Lung (tissue), 12 donors: Measurements from ENCODE around the gene LPIN3. TPM values are rescaled to one million over a fixed set of nuclear protein-coding genes. Genes with fewer than 3 reads are reported as not detected.
A peak's percentile ranks its signal among the peaks of the same experiment; 100 is the strongest.

Experiments used
- ATAC-seq: fragments of 200-7000 bp; cut with Tn5 transposase; one replicate; pipeline ENCODE4 v1.9.1; 2020; ENCODE audit warnings: moderate number of reproducible peaks; ENCODE audit not compliant: insufficient read depth, low FRiP score
- DNase-seq, 3 donors: peaks; one replicate each; pipeline ENCODE4 v3.0.0-alpha.2; 2013 to 2017
- H3K27ac ChIP-seq, 2 donors: one replicate each; pipeline ENCODE4 v1.5.1; 2013; ENCODE audit warnings: mild to moderate bottlenecking in 2 of 2, moderate library complexity in 2 of 2, control low read depth in 1 of 2, inconsistent platforms in 1 of 2, low read depth in 1 of 2, low read length in 1 of 2
- H3K27me3 ChIP-seq, 3 donors: one replicate each; pipeline ENCODE4 v1.5.1; 2013; ENCODE audit warnings: low read length in 2 of 3; ENCODE audit not compliant: control insufficient read depth in 3 of 3, insufficient read depth in 3 of 3
- H3K36me3 ChIP-seq, 4 donors: one replicate each; pipeline ENCODE4 v1.5.1; 2013; ENCODE audit warnings: low read length in 4 of 4, mild to moderate bottlenecking in 1 of 4, moderate library complexity in 1 of 4; ENCODE audit not compliant: control insufficient read depth in 4 of 4, insufficient read depth in 4 of 4
- H3K4me1 ChIP-seq, 5 donors: one replicate each; pipeline ENCODE4 v1.5.1; 2013; ENCODE audit warnings: low read length in 5 of 5, mild to moderate bottlenecking in 2 of 5, moderate library complexity in 1 of 5; ENCODE audit not compliant: control insufficient read depth in 5 of 5, insufficient read depth in 5 of 5
- H3K4me3 ChIP-seq: one replicate; pipeline ENCODE4 v1.5.1; 2013; ENCODE audit warnings: mild to moderate bottlenecking, control low read depth, moderate library complexity
- H3K9ac ChIP-seq, 2 donors: one replicate each; pipeline ENCODE4 v1.5.1; 2013; ENCODE audit warnings: low read length in 2 of 2, control low read depth in 1 of 2; ENCODE audit not compliant: insufficient read depth in 1 of 2
- H3K9me3 ChIP-seq, 4 donors: one replicate each; pipeline ENCODE4 v1.5.1; 2013; ENCODE audit warnings: low read length in 3 of 4, mild to moderate bottlenecking in 1 of 4, moderate library complexity in 1 of 4; ENCODE audit not compliant: control insufficient read depth in 4 of 4, insufficient read depth in 3 of 4
- CTCF ChIP-seq: IDR thresholded peaks from 2 replicates; pipeline ENCODE4 v1.5.1; 2012; ENCODE audit warnings: mild to moderate bottlenecking; ENCODE audit errors: control extremely low read depth, extremely low read depth
- WGBS, 2 donors: extraction: QIAGEN DNeasy Blood & Tissue Kit; methylation state at CpG; one replicate each; pipeline ENCODE4 v1.1.7; 2013; 5-methylcytosine and 5-hydroxymethylcytosine counted together
- polyA plus RNA-seq, 2 donors: library from polyadenylated mRNA; stranded (reverse); fragments of 200-250 nt; gene quantifications; one replicate each; pipeline ENCODE4 v1.2.1, GENCODE V29; 2013
- total RNA-seq, 2 donors: library from RNA; depleted of rRNA in 1 of 2; stranded (reverse); fragments of >200 nt in 1 of 2; gene quantifications; one replicate each; pipeline ENCODE4 v1.2.1, GENCODE V29; 2014 to 2021
- donor health status: control.
- donor health status: control.
- donor health status: Bipolar disorder and iron deficiency.
- donor health status: healthy.
- donor health status: DM: yes; HTN: yes; CAD: no.

The LPIN3 gene
- total and polyA plus RNA-seq, 4 donors: 5.2 to 16.4 (median 10.4) TPM

- no peaks in the 10 kb centered on the region for H3K27me3 ChIP-seq
- H3K4me1 ChIP-seq: peaks cover 0 to 14% (median 6%) of the 10 kb centered on the region in 5 donors
- no peaks in the 10 kb centered on the region for H3K9me3 ChIP-seq
- H3K36me3 ChIP-seq: no peaks in the 10 kb centered on the region
- DNase-seq (no peak), ATAC-seq (no peak)
- H3K9ac ChIP-seq: no peak overlapping the region
- H3K4me3 ChIP-seq: no peak overlapping the region
- TF ChIP-seq CTCF: no peak
- 88 to 90% methylated on average over 1 of the region's 1 CpG for WGBS, 2 donors
- no peak overlapping the region for H3K27ac ChIP-seq
Measured at GRCh38 chr20:41335591-41335990, 5.0 kb upstream of the LPIN3 start.

- no peak for DNase-seq
- H3K4me1 ChIP-seq: peaks cover 0 to 22% (median 6%) of the 10 kb centered on the region in 5 donors
- 94 to 96% methylated on average over 4 of the region's 4 CpGs for WGBS, 2 donors
Measured at GRCh38 chr20:41336711-41337492, 3.7 kb upstream of the LPIN3 start.

GRCh38 chr20:41339957-41340326 is 679 bp upstream of the LPIN3 start:
- Histone ChIP-seq H3K36me3 (no peaks in the 10 kb centered on the region), H3K27me3 (no peaks in the 10 kb centered on the region), H3K4me3 (no peak overlapping the region), H3K9ac (peak overlapping the region in 1 of 2 donors; percentile 51), H3K9me3 (peaks cover 0 to 1% (median 0%) of the 10 kb centered on the region in 4 donors), H3K4me1 (peaks cover 0 to 12% (median 2%) of the 10 kb centered on the region in 5 donors), H3K27ac (peak overlapping the region; percentile 73 to 75)
- DNase-seq (peak; percentile 76 to 81 (median 81)), ATAC-seq (peak; percentile 79)
- 6% methylated on average over 25 of the region's 25 CpGs for WGBS, 2 donors
- peak; percentile 98 for TF ChIP-seq CTCF

More at GRCh38 chr20:41336711-41337492, 3.7 kb upstream of the LPIN3 start:
- no peak overlapping the region for H3K4me3 ChIP-seq
- peaks cover 0 to 1% (median 0%) of the 10 kb centered on the region in 4 donors for H3K9me3 ChIP-seq
- no peaks in the 10 kb centered on the region for H3K27me3 ChIP-seq
- TF ChIP-seq CTCF: no peak
- no peaks in the 10 kb centered on the region for H3K36me3 ChIP-seq
- H3K9ac ChIP-seq: no peak overlapping the region
- no peak overlapping the region for H3K27ac ChIP-seq
- no peak for ATAC-seq
